ENCODE measurements around the gene CABP4.
A peak's percentile ranks its signal among the peaks of the same experiment; 100 is the strongest.

CABP4 gene

GRCh38 chr11:67418476-67419281, 36.5 kb upstream of the CABP4 start:
- Histone ChIP-seq H2AFZ (ENCODE audit: low read depth) (no peak overlapping the region), H4K20me1 (ENCODE audit: insufficient read depth) (no peaks in the 10 kb centered on the region), H3K36me3 (ENCODE audit: insufficient read depth) (no peaks in the 10 kb centered on the region), H3K27me3 (ENCODE audit: insufficient read depth, low read depth) (peaks cover 5% of the 10 kb centered on the region; the same call in 1 of the 2 replicates), H3K4me3 (IDR thresholded peaks at IDR 0.05; ENCODE audit: insufficient read depth, low read depth, low read length) (no peak overlapping the region), H3K27ac (no peak overlapping the region), H3K9ac (no peak overlapping the region), H3K79me2 (ENCODE audit: insufficient read depth, low read depth) (no peaks in the 10 kb centered on the region), H3K4me2 (no peak overlapping the region), H3K4me1 (ENCODE audit: low read depth, poor library complexity, severe bottlenecking) (peaks cover 12% of the 10 kb centered on the region)
- no peak for TF ChIP-seq CTCF (conservative IDR thresholded peaks at IDR 0.05; ENCODE audit: low read depth, low read length)

- H3K27me3 ChIP-seq (ENCODE audit: insufficient read depth, low read depth) = peaks cover 4% of the 10 kb centered on the region; the same call in 1 of the 2 replicates
- no peak overlapping the region for H3K4me3 ChIP-seq (IDR thresholded peaks at IDR 0.05; ENCODE audit: insufficient read depth, low read depth, low read length)
- H2AFZ ChIP-seq (ENCODE audit: low read depth) = no peak overlapping the region
- no peaks in the 10 kb centered on the region for H3K36me3 ChIP-seq (ENCODE audit: insufficient read depth)
- H4K20me1 ChIP-seq (ENCODE audit: insufficient read depth) = no peaks in the 10 kb centered on the region
- no peaks in the 10 kb centered on the region for H3K79me2 ChIP-seq (ENCODE audit: insufficient read depth, low read depth)
- no peak for TF ChIP-seq CTCF (conservative IDR thresholded peaks at IDR 0.05; ENCODE audit: low read depth, low read length)
- no peak overlapping the region for H3K9ac ChIP-seq
- H3K4me2 ChIP-seq = peak overlapping the region; percentile 71; the same call in 1 of the 2 replicates
- no peak overlapping the region for H3K27ac ChIP-seq
- H3K4me1 ChIP-seq (ENCODE audit: low read depth, poor library complexity, severe bottlenecking) = peaks cover 12% of the 10 kb centered on the region
These were observed 35.7 kb upstream of the CABP4 start for GRCh38 chr11:67419325-67420049.

GRCh38 chr11:67420147-67420645, 35.0 kb upstream of the CABP4 start:
- no peaks in the 10 kb centered on the region for H3K79me2 ChIP-seq (ENCODE audit: insufficient read depth, low read depth)
- peaks cover 12% of the 10 kb centered on the region for H3K4me1 ChIP-seq (ENCODE audit: low read depth, poor library complexity, severe bottlenecking)

More at GRCh38 chr11:67420147-67420645, 35.0 kb upstream of the CABP4 start:
- Histone ChIP-seq H3K9ac (peak overlapping the region; percentile 85), H3K4me3 (IDR thresholded peaks at IDR 0.05; ENCODE audit: insufficient read depth, low read depth, low read length) (no peak overlapping the region), H3K36me3 (ENCODE audit: insufficient read depth) (no peaks in the 10 kb centered on the region), H4K20me1 (ENCODE audit: insufficient read depth) (no peaks in the 10 kb centered on the region), H3K27me3 (ENCODE audit: insufficient read depth, low read depth) (no peaks in the 10 kb centered on the region; the same call in 1 of the 2 replicates), H3K27ac (peak overlapping the region; percentile 69), H2AFZ (ENCODE audit: low read depth) (peak overlapping the region; percentile 73), H3K4me2 (peak overlapping the region; percentile 71)
- TF ChIP-seq CTCF (conservative IDR thresholded peaks at IDR 0.05; ENCODE audit: low read depth, low read length) = no peak

All from KMS-11 (cell line).